Mesodermal cell (in vitro differentiated cells): ENCODE results near the gene KDM4C.

ENCODE experiments used
- H3K27ac ChIP-seq: 2 replicates; pipeline ENCODE4 v1.7.0; 2013; ENCODE audit warnings: mild to moderate bottlenecking, low read depth, low read length, moderate library complexity; ENCODE audit not compliant: severe bottlenecking
- H3K36me3 ChIP-seq: 2 replicates; pipeline ENCODE4 v1.7.1; 2013; ENCODE audit warnings: mild to moderate bottlenecking, low read length, moderate library complexity; ENCODE audit not compliant: control insufficient read depth, insufficient read depth
- H3K4me1 ChIP-seq: one replicate; pipeline ENCODE4 v1.7.1; 2013; ENCODE audit warnings: mild to moderate bottlenecking, low read length; ENCODE audit not compliant: insufficient read depth, control insufficient read depth, poor library complexity, severe bottlenecking
- H3K4me3 ChIP-seq: 2 replicates; pipeline ENCODE4 v1.7.0; 2013; ENCODE audit warnings: low read length, control low read depth, mild to moderate bottlenecking; ENCODE audit not compliant: insufficient read depth, poor library complexity, severe bottlenecking; ENCODE audit errors: extremely low read depth
- H3K9me3 ChIP-seq: 2 replicates; pipeline ENCODE4 v1.7.1; 2013; ENCODE audit warnings: mild to moderate bottlenecking, low read length, moderate library complexity; ENCODE audit not compliant: control insufficient read depth
- WGBS, 2 experiments: methylation state at CpG; one replicate each; pipeline ENCODE4 v1.1.5; 2013; ENCODE audit warnings: missing lambda C conversion rate in 2 of 2; ENCODE audit not compliant: insufficient coverage in 2 of 2; 5-methylcytosine and 5-hydroxymethylcytosine counted together

KDM4C gene

DNA sequence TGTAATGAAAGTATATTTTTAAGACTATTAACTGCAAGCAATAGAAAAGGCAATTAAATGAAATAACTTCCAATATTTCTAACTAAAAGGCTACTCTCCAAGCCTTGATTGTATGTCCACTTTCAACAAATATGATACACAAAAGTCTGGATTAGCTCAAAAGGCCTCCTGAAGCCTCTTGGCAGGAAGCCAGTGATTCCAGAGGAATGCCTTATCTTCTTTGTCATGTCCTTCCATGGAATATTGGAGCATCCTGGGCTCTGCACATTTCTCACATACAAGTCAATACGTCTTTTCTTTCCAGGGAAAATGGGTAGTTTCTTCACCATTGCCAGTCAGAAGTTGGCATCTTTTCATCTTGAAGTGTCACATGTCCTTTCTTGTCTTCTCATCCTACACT is 357.8 kb downstream of the KDM4C start:
- no peaks in the 10 kb centered on the region for H3K36me3 ChIP-seq
- 100% methylated on average over 1 of the region's 1 CpG; no CpG with 5 or more reads in 1 of the 2 experiments for WGBS, 2 experiments
- H3K4me3 ChIP-seq: no peak overlapping the region

DNA sequence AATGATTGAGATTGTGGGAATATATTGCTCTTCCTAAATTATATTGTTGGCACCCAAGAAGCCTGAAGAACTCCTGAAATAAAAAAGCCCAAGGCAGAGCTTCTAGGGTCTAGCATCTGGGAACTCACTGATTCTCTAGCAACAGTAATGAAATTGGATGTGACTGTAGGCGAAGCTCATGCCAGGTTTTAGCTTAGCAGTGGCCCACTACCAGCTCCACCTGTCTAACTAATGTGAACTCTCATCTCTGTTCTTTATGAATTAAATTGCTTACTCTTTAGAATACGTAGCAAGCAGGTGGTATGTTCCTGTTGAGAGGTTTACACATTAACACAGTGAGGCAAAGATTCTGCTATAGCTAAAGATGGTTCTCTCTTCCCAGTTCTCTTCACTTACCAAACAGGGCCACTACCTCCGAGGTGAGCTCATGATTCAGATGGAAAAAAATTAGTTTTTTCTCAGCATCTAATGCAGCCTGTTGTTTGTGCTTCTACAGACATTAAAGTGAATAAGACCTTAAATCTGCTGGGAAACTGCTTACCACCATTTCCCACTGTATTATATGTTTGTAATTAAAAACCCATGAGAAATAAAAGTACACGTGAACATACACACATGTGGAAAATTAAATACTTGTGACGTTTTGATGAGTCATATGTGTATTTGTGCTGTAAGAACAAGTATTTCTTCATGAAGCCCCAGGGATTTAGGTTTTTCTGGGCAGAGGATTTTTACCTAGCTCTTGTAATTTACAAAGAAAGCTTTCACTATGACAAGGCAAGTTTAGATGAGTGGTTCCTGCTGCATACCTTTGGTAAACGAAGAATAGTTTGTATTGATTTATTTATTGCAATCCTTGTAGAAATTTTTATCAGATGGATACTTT is 360.1 kb downstream of the KDM4C start:
- WGBS, 2 experiments: 97 to 100% methylated on average over 1 to 4 of the region's 6 CpGs
- H3K36me3 ChIP-seq: no peaks in the 10 kb centered on the region
- H3K9me3 ChIP-seq: no peaks in the 10 kb centered on the region
- no peaks in the 10 kb centered on the region for H3K4me1 ChIP-seq
- H3K27ac ChIP-seq: no peak overlapping the region
- no peak overlapping the region for H3K4me3 ChIP-seq

More for the DNA sequence above, 357.8 kb downstream of the KDM4C start:
- Histone ChIP-seq H3K9me3 (no peaks in the 10 kb centered on the region), H3K27ac (no peak overlapping the region), H3K4me1 (no peaks in the 10 kb centered on the region)

DNA sequence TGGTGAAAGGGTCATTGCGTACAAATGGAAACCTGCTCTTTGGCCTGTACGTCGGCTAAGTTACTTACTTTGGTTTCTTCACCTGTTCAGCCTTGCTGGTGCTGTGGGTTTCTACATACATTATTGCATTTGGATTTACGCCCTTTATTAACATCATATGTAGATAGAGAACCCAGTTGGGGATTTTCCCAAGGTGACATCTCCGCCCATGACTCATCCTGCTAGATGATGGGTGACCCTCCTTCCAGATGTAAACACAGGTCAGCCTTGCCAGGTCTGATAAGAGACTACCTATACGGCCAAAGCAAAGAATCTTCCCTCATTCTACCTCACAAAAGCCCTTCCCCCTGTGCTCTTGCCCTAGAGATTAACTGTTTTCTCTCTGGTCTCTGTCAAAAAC is 360.9 kb downstream of the KDM4C start:
- Histone ChIP-seq H3K27ac (no peak overlapping the region), H3K36me3 (no peaks in the 10 kb centered on the region), H3K4me1 (no peaks in the 10 kb centered on the region), H3K9me3 (no peaks in the 10 kb centered on the region), H3K4me3 (no peak overlapping the region)
- WGBS, 2 experiments: 79 to 100% methylated on average over 2 to 3 of the region's 6 CpGs

DNA sequence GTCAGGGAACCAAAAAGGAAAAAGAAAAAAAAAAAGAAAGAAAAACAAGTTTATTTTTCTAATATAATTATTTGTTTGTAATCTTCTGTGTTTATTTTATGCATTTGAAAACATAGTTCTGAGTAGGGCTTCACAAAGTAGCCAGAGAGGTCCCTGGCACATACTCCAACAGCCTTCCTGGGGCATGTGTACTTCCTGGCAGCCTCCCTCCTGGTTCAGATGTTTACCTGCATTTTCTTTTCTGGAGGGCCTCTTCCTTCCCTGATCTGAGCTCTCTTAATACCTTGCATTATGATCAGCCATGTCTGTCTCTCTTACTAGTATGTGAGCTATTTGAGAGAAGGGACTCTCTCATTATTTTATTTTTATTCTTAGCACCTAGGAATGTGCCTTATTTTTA is 361.8 kb downstream of the KDM4C start:
- Histone ChIP-seq H3K4me1 (no peaks in the 10 kb centered on the region), H3K27ac (no peak overlapping the region), H3K4me3 (no peak overlapping the region), H3K36me3 (no peaks in the 10 kb centered on the region), H3K9me3 (no peaks in the 10 kb centered on the region)

DNA sequence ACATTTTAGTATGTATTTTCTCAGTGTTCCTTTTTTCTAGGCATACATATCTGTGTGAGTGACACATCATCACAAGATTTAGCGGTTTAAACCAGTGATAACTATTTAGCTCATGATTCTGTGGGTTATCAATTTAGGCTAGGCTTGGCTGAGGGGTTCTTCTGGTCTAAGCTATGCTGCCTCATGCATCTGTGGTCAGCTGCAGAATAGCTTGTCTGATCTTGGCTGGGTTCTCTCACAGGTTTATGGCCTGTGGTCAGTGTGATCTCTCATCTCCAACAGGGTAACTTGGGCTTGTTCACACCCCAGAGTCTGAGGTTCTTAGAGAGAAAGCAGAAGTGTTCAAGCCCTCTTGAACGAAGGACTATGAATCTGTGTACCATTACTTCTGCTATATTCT is 363.3 kb downstream of the KDM4C start:
- H3K4me1 ChIP-seq: no peaks in the 10 kb centered on the region
- no peak overlapping the region for H3K4me3 ChIP-seq
- H3K9me3 ChIP-seq: no peaks in the 10 kb centered on the region
- no peak overlapping the region for H3K27ac ChIP-seq
- 83% methylated on average over 1 of the region's 2 CpGs; no CpG with 5 or more reads in 1 of the 2 experiments for WGBS, 2 experiments
- no peaks in the 10 kb centered on the region for H3K36me3 ChIP-seq

DNA sequence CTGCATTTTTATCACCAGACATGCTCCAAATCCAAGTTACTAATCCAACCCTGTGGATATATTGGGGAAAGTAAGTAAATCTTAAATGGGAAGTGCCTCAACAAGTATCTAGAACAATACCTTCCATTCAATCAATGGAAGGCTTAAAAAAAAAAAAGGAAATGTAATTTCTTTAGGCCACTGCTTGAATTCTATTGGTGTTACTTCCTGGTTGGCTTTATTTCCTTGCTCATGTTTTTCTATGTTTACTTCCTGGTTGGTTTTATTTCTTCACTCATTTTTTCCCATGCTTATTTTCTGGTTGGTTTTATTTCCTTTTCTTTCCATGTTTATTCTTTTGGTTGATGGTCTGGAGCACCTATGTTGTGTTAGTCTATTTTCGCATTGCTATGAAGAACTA is 363.9 kb downstream of the KDM4C start:
- Histone ChIP-seq H3K36me3 (no peaks in the 10 kb centered on the region), H3K4me3 (no peak overlapping the region), H3K9me3 (no peaks in the 10 kb centered on the region), H3K4me1 (no peaks in the 10 kb centered on the region), H3K27ac (no peak overlapping the region)
- whole genome bisulfite sequencing, 2 experiments: 90% methylated on average over 1 of the region's 1 CpG; no CpG with 5 or more reads in 1 of the 2 experiments

DNA sequence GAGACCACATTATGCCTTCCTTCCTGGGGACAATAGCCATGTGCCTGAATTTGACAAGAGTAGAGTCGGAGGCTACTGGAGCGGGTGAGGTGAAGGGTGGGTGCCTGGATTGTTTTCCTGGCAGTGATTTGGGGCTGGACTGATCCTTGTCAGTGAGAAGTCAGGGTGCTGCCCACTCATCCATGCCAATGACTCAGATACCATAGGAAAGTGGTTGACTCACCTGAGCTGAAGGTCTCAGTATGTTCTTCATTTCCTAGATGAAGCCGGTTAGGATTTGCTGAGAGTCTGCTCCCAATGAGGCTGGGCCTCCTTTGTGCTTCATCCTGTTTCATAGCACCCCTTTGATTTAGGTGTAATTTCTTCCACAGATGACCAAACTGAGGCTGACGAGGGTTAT is 366.0 kb downstream of the KDM4C start:
- H3K4me1 ChIP-seq: no peaks in the 10 kb centered on the region
- no peak overlapping the region for H3K4me3 ChIP-seq
- no peak overlapping the region for H3K27ac ChIP-seq
- H3K36me3 ChIP-seq: no peaks in the 10 kb centered on the region
- H3K9me3 ChIP-seq: no peaks in the 10 kb centered on the region
- 91 to 94% methylated on average over 4 of the region's 4 CpGs for WGBS, 2 experiments

DNA sequence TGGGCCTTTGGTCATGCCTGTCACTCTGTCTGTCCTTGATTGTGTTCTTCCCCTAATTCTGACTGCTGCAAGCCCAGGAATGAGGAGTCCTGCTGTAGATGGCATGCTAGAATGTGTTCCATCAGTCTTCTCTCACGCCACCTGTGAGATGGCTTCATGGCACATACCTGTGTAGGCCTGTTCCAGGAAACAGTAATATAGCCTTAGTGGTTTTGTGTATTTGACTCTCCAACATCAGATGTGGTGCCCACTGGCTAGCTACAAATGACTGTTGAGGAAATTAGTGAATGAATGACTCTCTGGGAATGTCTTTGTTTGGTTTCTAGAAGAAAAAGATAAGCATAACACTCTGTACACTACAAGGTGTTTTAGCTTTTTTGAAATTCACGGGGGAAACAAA is 367.5 kb downstream of the KDM4C start:
- H3K9me3 ChIP-seq: no peaks in the 10 kb centered on the region
- H3K4me3 ChIP-seq: no peak overlapping the region
- no peak overlapping the region for H3K27ac ChIP-seq
- 93 to 94% methylated on average over 2 of the region's 2 CpGs for WGBS, 2 experiments
- no peaks in the 10 kb centered on the region for H3K36me3 ChIP-seq
- H3K4me1 ChIP-seq: peaks cover 8% of the 10 kb centered on the region

DNA sequence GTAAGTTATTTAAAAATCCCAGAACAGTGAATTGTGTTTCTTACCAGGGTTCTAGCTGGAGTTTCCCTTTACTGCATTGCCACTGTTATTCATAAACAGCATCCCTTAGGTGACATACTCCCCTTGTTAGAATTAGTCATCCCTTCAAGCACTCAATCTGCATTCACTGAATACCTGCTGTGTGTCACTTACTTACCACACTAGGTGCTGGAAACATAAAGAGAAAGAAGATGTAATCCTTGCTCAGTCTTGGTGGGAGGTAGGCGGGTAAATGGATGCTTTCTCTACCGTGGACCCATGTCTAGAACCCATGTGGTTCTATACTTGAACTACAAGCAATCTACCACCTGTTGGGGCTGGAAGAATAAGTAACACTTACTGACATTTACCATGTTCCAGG is 371.6 kb downstream of the KDM4C start:
- WGBS, 2 experiments: 70% methylated on average over 2 of the region's 2 CpGs; no CpG with 5 or more reads in 1 of the 2 experiments
- H3K4me3 ChIP-seq: no peak overlapping the region

DNA sequence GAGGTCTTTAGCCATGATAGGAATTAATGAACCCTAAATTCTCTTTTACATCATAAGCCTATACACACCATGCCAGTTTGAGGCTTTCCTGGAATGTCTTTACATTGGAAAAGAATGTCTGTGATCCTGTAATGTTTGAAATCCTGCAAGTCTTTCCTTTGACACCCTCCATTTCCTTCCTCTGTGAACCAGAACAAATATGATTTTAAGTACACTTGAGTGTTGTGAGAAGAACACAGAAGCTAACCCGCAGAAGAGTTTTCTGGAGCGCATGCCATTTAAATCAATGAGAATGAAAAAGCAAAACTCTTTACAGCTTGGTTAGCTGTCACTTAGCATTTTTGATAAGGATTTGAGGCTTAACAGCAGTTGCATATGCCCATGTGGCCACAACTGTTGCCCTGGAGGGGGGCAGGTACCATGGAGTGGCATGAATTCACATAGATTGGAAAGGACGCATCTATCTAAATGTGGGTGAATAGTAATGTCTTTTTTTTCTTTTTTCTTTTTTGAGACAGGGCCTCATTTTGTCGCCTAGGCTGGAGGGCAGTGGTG is 372.6 kb downstream of the KDM4C start:
- no peak overlapping the region for H3K4me3 ChIP-seq
- WGBS, 2 experiments: 90% methylated on average over 4 of the region's 4 CpGs; no CpG with 5 or more reads in 1 of the 2 experiments

More for the DNA sequence above, 371.6 kb downstream of the KDM4C start:
- H3K9me3 ChIP-seq: no peaks in the 10 kb centered on the region
- no peaks in the 10 kb centered on the region for H3K36me3 ChIP-seq
- H3K4me1 ChIP-seq: peaks cover 12% of the 10 kb centered on the region
- no peak overlapping the region for H3K27ac ChIP-seq

DNA sequence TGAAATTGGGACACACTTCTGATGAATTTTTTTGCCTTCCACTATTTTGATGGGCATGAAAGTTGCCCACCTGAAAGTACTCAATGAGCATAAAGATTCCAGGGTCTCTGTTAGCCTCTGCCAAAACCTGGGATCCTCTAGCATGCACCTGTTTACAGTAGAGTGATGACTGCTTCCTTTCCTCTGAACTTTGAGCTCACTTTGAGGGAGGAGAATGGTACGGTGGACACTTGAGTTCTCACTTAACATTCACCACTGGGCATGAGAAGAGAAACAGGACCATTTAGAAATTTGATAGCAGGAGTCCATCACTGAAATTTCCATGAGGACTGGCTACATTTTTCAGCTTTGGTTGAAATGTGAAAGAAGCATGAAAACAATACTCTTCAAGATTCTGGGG is 374.8 kb downstream of the KDM4C start:
- peaks cover 12% of the 10 kb centered on the region for H3K4me1 ChIP-seq
- WGBS, 2 experiments: no CpG with 5 or more reads among the region's 1 CpG
- no peak overlapping the region for H3K27ac ChIP-seq
- H3K4me3 ChIP-seq: no peak overlapping the region
- H3K36me3 ChIP-seq: no peaks in the 10 kb centered on the region
- H3K9me3 ChIP-seq: no peaks in the 10 kb centered on the region

More for the DNA sequence above, 372.6 kb downstream of the KDM4C start:
- Histone ChIP-seq H3K9me3 (no peaks in the 10 kb centered on the region), H3K36me3 (no peaks in the 10 kb centered on the region), H3K27ac (peak overlapping the region; percentile 25), H3K4me1 (peaks cover 12% of the 10 kb centered on the region)
